RPMI7951 (cell line): ENCODE measurements around the gene SCRN2. TPM values are rescaled to one million over a fixed set of nuclear protein-coding genes. Genes with fewer than 3 reads are reported as not detected.

Experiments used
- DNase-seq: peaks from one replicate; pipeline ENCODE4 v3.0.0-alpha.2; 2012; ENCODE audit warnings: low read depth
- total RNA-seq: library from RNA; depleted of rRNA; stranded (reverse); fragments of >200 nt; shearing (Covaris generic); gene quantifications from 2 replicates; pipeline ENCODE4 v1.2.3, GENCODE V29; 2014

Gene SCRN2
- total RNA-seq, 1 experiment from 2014 or later: 18.4 TPM

DNA sequence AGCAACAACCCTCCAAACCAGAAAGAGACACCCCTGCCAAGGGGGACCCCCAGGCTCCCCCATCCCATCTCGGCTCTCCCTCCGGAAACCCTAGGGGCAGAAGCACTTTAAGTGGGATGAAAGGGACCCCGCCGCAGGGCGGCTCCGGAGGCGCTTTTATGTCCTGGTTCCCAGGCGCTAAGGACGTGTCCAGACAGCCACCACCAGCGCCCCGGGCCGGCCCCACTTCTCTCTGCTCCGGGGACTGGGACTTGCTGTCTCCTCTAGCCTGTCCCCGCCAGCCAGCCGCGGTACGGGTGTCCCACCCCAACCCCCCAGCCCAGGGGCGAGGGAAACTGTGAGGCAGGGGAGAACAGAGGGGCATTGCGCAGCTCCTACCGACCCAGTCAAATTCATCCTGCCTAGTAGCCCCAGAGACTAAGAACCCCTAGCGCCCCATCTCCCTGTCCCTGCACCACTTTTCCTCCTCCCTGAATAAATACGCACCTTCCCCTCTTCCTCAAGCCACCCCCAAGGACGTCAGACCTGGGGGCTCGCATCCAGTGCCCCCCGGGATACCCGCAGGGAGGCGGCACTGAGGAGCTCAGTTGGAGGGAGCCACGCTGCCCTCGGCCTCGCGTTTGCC lies 5.8 kb upstream of the SCRN2 start:
- no peak for DNase-seq

DNA sequence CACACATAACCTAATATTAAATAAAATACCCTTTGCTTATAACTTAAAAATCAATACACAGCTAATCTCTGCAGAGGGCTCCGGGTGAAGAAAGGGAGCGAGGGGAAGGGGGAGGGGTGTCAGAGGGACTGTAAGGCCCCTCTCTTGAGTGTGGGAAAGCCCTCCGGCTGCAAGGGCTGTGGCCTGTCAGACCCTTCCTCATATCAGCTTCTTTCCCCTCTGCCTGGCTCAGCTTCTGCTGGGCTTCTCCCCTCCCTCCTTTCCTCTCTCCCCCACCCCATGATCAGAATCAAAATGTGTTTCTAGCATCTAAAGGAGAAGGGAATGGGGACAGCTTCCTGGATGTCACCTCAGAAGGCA lies 4.6 kb upstream of the SCRN2 start:
- no peak for DNase-seq

DNA sequence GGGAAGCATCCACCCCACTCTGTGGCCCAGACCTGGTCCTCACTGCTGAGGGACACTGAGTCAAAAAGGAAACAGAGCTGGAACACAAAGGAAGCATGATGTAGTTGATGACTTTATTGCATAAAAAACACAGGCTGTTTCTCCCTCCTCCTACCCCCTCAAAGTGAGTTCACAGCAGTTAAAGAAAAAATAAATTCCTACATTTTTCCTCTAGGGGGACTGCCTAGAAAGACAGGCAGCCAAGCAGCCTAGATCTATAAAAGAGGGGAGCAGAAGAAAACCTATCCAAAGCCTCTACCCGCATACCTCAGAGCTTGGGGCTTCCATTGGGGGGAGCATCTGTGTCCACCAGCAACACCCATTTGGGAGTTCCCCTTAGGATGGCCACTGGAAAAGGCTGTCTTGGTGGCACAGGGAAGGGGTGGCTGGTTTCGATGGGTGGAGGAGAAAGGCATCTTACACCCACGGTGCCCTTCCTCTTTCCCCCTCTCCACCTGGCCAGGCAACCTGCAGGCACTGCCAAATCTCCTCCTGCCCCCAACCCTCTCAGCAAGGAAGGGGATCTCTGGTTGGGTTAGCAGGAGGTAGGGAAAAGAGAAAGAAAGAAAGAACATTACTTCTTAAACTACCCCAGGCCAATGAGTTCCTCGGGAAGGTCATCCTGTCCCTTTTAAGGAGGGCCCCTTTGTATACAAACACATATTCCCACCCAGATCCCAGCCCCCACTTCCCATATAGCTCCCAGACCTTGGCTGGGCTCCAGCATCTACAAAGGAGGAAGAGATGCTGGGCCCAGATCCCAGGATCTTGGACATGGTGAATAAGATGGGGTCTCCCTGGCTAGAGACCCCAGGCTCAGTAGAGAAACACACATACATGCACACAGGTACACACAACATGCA lies 4.0 kb upstream of the SCRN2 start:
- no peak for DNase-seq

DNA sequence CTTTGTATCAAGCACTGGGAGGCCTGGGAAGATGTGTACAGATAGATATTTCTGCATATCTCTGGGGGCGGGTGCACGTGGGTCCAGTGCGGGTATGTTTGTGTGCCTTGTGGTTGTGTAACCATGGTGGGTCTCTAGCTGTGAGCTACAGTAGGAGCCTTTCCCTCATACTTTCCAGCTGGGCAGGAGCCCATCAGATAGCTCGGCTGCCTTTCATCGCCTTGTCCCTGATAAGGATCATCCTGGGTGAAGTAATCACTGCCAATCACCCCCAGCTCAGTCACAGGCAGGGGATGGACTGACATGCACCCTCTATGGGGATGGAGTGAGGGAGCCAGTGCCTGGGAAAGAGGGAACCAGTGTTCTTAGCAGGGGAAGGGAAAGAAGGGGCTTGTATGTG lies 3.2 kb upstream of the SCRN2 start:
- peak; percentile 53 for DNase-seq

DNA sequence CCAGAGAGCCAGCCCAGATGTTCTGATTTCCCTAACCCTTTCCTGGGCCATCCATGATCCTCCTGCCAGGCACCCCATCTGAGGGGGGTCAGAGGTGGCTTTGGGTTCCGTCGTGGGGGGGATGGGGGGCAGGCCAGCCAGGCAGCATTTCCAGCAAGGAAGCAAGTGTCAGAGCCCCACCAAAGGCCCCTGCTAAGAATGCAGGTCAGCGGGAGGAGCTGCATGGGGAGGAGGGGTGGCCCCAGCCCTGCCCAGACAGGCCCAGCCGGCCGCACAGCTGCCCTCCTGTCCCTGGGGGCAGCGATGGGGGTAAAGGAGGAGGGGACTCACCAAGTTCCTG lies 2.3 kb upstream of the SCRN2 start:
- no peak for DNase-seq

DNA sequence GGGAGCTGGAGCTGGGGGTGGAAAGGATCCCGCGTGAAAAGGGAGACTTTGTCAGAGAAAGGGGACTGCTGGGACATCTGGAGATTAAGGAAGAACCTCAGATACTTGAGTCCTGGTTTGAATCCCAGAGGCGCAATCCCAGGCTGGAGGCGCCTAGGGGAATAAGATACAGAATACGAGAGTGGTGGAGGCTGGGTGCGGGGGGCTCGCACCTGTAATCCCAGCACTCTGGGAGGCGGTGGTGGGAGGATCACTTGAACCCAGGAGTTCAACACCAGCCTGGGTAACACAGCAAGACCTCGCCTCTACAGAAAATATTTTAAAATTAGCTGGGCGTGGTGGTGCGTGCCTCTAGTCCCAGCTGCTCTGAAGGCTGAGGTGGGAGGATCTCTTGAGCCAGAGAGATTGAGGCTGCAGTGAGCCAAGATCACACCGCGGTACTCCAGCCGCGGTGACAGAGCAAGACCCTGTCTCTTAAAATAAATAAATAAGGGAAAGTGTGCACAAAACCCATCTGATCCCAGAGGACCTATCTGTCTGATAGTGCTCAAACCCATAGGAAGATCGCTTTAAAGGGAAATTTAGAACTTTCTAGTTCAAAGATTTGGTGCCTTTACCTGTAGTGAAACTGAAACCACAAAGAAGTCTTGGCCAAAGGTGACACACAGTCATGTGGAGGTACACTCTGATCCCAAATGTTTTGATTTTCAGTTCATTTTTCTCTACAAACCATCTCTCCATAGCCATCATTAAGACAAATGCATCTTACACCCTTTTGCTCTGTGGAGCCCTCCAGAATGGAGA lies 617 bp upstream of the SCRN2 start:
- DNase-seq: no peak

DNA sequence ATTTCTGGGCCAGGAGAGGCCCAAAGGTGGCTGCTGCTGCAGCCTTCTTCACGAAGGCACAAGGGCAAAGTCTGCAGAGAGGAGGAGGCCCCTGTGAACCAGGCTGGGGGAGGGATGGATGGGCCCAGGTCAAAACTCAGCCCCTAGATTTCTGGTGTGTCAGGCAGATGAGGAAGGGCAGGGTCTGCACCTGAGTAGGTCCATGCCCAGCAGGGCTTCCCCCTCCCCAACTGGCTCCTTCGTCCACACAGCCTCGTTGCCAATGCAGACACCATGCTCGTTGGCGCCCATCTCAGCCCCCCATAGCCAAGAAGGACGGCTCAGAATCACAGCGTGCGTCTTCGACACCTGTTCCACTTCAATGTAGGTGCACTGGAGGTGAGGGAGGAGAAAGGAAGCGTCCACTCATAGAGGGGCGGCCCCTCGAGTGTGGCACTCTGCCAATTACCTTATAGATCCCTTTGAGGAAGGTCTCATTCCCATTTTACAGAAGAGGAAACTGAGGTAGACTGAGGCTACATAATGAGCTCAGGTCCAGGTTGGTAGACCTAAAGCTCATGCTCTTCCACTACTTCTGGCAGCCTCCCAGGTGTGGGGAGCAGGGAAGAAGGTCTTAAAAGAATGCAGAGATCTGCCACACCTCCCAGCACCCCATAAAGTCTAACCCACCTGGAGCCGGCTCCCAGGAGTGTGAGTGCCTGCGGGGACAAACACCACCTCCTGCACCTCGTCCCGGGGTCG lies 902 bp downstream of the SCRN2 start:
- no peak for DNase-seq

DNA sequence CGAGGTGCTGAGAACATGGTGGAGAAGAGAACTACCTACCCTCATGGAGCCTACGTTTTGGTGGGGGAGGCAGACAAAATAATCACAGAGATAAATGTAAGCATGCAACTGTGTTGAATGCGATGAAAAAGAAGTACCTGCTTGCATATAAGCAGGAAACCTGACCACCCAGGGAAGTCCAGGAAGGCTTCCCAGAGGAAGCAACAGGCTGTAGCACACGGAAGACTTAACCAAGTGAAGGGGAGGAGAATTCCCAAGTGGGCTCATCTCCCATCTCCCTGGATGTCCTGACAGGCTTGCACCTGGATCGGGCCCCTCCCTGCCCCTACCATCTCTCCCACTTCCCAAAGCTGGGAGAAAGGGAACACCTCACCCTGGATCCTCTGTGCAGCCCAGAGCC lies 2.0 kb downstream of the SCRN2 start:
- no peak for DNase-seq

DNA sequence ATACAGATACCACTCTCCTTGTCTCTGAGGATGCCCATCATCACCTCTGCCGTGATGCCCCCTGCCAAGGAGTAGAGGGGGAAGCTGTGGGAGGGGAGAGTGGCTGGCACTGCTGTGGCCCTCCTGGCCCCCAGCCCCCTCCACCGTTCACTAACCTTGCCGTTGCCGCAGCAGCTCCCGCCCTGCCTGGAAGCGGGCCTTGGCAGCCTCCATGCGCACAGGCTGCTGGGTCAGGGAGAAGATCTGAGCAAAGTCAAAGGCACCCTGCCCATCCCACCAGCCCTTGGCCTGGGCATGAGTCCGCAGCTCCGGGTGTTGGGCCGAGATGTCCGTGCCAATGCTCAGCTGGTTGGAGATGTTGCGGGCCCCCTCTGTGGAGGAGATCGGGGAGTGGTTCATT lies 2.4 kb downstream of the SCRN2 start:
- DNase-seq: no peak

DNA sequence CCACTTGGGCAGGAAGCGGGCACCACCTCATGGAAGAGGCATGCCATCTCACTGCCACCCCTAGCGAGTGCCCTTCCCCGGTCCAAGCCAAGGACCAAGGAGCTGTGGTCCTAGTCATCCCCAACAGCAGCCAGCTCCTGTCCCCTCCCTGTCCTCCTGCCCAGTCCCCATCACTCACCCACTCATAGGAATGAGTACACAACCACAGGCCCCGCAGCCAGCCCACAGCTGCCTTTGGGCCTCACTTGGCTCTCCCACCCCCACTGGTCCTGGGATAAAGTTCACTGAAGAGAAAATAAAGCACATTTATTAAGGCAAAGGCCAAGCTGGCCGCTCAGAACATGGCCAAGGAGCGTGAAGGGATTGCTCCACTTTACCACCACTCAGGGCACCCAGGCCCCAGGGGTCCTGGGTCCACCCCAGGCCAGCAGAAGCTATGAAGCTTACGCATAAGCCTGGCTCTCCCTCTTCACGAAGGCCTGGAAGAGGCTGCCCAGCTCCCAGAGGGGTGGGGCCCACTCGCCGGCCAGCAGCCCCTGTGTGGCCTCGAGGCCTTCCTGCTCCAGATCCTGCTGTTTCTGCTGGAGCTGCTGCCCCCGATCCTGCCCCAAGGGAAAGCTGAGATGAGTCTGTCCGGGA lies 3.6 kb downstream of the SCRN2 start:
- DNase-seq: peak; percentile 70

DNA sequence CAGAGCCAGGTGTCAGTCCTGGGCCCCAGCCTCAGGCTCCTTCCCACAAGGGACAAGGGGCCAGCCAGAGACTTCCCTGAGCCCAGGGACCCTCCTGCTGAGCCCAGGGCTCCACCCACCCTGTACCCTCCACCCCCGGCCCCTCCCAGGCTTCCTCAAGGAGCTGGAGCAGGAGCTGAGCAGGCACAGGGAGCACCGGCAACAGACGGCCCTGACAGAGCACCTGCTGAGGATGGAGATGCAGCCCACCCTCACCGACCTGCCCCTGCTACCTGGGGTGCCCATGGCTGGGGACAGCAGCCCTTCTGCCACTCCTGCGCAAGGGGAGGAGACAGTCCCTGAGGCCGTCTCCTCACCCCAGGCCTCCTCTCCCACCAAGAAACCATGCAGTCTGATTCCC lies 4.5 kb downstream of the SCRN2 start:
- DNase-seq: no peak

DNA sequence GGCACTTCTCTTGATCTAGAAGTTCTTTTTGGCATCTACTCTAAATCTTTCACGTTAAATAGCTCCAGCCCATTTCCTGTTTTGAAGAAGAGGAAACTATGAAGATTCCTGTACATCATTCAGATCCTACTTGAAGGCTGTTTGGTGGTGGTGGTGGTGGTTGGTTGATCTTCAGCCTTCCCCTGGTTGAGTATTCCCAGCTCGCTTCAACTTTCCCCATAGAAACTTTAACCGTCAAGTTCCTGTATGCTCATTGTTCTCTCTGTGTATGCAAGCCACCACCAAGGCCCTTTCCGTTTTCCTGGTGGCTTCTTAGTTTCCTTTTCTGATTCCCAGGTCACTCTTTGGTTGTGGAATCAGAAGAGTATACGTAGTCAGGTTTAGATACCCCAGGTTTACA lies 6.3 kb downstream of the SCRN2 start:
- no peak for DNase-seq

DNA sequence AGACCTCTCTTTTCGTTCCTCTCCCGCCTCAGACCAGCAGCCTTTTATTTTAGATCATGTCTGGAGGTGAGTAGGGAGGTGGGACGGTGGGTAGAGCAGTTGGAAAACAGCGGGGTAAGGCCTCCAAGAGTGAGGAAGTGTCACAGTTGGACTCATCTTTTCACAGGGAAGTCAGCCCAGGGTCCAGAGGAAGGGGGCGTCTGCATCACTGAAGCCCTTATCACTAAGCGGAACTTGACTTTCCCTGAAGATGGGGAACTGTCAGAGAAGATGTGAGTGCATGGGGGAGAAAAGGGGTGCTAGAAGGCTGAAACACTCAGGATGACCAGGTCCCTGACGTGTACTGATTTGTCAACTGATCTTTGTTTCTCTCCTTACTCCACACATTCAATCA lies 9.1 kb downstream of the SCRN2 start:
- no peak for DNase-seq

DNA sequence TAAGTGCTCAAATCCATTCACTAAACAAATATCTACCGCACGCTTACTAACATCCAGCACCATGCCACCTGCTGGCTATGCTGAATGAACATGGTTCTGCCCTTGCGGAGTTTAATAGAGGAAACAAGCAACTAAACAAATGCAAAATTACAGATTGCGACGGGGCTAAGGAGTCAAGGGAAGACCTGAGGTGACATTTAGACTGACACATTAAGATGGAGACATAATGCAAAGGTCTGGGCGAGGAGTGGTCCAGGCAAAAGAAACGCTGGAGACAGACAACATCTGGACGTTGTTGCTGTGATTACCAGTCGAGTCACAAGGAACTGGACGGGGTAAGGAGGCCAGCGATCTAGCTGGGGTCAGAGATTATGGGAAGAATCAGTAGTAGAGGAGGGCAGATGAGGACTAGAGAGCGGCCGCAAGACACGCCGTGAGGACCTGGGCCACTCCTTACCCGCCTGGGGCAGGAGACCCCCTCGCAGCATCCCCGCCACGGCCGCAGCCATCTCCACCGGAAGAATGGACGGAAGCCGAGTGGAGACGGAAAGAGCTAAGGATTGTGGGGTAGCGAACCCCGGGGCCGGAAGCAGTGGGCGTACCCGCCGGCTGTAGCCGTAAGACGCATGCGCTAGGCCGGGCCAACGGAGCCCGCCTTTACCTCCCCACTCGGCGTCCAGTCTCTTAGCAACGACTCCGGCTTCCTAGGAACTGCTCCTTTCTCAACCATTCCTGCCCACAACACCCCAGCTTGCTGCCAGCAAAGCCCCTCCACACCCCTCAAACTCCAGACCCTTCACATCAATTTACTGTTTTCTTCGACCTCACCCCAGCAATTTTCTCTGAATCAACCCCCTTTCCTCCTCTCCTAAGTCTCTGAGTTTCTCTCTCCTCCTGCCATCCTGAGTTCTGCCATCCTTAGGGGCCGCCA lies 9.8 kb downstream of the SCRN2 start, which contains the start of the genes LRRC46 and MRPL10:
TSS of gene LRRC46 (plus strand) at position 668 of the 931 bp plus-strand sequence. CDS start 320 bp downstream, outside the sequence.
TSS of gene MRPL10 (minus strand) at position 539 of the 931 bp plus-strand sequence. CDS start at position 509, 30 bp downstream.
- DNase-seq: peak; percentile 86

DNA sequence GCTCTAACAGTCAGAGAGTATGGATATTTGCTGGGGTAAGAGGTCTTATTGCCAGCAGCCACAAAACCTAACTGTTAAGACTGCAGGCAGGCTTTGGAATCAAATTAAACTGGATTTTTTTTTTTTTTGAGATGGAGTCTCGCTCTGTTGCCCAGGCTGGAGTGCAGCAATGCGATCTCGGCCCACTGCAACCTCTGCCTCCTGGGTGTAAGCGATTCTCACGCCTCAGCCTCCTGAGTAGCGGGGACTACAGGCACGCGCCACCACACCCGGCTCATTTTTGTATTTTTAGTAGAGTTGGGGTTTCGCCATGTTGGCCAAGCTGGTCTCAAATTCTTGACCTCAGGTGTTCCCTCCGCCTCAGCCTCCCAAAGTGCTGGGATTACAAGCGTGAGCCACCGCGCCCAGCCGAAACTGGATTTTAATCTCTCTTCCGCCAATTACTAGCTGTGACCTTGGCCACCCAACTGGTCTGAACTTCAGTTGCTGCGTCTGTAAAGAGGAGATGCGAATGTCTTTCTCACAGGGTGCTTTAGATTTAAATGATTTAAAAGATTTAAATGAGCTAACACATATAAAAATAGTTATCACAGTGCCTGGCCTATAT lies 10.6 kb downstream of the SCRN2 start:
- DNase-seq: no peak

DNA sequence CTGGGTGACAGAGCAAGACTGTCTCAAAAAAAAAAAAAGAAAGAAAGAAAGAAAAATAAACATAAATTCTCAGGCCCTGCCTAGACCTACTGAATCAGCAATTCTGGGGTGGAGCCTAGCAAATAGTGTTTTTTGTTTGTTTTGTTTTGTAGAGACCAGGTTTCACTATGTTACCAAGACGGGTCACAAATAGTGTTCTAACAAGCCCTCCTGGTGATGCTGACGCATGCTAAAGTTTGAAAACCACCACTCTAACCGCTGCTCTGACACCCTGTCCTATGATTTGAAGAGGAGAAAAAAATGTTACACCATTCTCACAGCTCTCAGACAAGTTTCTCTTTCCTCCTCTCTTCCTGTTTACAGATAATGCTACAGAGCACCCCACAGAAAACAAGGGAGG lies 11.2 kb downstream of the SCRN2 start:
- DNase-seq: no peak

DNA sequence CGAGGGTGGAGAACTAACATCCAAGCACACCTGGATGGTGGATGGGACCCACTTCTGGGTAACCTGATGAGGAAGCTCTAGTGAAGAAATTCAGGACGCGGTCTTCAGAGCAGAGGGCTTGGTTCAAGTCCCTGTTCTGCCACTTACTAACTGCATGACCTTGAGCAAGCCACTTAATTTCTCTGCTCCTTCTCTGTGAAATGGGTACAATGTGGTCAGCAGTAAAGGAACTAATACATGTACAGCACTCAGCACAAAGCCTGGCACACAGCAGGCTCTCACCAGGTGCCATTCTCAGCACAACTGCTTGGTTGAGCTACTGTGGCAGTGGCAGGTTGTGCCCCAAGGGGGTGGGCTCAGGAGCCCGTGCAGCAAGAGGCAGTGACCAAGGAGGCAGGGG lies 17.6 kb downstream of the SCRN2 start:
- no peak for DNase-seq

DNA sequence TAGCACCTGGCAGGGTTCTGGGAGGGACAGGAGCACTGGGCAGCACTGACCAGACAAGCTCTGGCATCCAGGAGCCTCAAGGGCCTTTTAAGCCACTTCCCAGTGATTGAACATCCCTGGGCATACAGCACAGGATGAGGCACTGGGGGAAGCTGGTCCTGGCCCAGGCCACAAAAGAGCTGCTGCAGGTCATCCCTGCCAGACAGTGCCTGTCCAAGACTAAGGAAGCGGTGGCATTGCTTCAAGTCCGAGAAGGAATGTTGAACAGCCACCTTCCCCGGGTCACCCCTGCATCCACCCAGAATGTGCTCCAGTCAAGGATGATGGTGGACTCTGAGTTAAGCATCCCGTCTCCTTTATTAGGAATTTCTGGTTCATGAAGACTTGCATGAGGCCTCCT lies 18.3 kb downstream of the SCRN2 start:
- no peak for DNase-seq
